Inflammatory macrophage treated with lipopolysaccharide for 1 hour (primary cell): ENCODE results near the gene TSPAN11.
"Not testable (repeated sequence)": the region's sequence is repeated elsewhere in the genome, so short reads cannot be mapped to it uniquely, and the experiment has no call there.

Experiments
- DNase-seq, 2 donors: peaks; one replicate each; pipeline ENCODE4 v3.0.0-alpha.2; 2020 to 2022

TSPAN11 gene

GRCh38 chr12:31005256-31005943, 78.9 kb downstream of the TSPAN11 start:
- DNase-seq, result no peak

- DNase-seq, result peak in 1 of 2 donors; percentile 54
Measured at GRCh38 chr12:31005944-31006361, 79.4 kb downstream of the TSPAN11 start.

GRCh38 chr12:31006416-31007152, 80.0 kb downstream of the TSPAN11 start:
- DNase-seq, result no peak

- DNase-seq, result no peak
Measured at GRCh38 chr12:31007153-31007495, 80.6 kb downstream of the TSPAN11 start.

GRCh38 chr12:31007636-31008175, 81.2 kb downstream of the TSPAN11 start:
- no peak for DNase-seq

- no peak for DNase-seq
Measured at GRCh38 chr12:31008241-31008761, 81.8 kb downstream of the TSPAN11 start.

- DNase-seq, result no peak
Measured at GRCh38 chr12:31008961-31009840, 82.7 kb downstream of the TSPAN11 start.

GRCh38 chr12:31009976-31010375, 83.4 kb downstream of the TSPAN11 start:
- no peak for DNase-seq

- DNase-seq, result no peak
Measured at GRCh38 chr12:31011336-31011735, 84.8 kb downstream of the TSPAN11 start.

- no peak for DNase-seq
Measured at GRCh38 chr12:31011746-31012566, 85.4 kb downstream of the TSPAN11 start.

- not testable (repeated sequence) for DNase-seq
Measured at GRCh38 chr12:31012567-31012891, 86.0 kb downstream of the TSPAN11 start.

- no peak for DNase-seq
Measured at GRCh38 chr12:31015215-31015614, 88.7 kb downstream of the TSPAN11 start.

GRCh38 chr12:31016057-31016456, 89.5 kb downstream of the TSPAN11 start:
- no peak for DNase-seq

GRCh38 chr12:31017535-31017934, 91.0 kb downstream of the TSPAN11 start:
- DNase-seq, result no peak

GRCh38 chr12:31018106-31018789, 91.7 kb downstream of the TSPAN11 start:
- no peak for DNase-seq

- DNase-seq, result no peak
Measured at GRCh38 chr12:31018790-31019505, 92.4 kb downstream of the TSPAN11 start.

GRCh38 chr12:31019561-31019960, 93.0 kb downstream of the TSPAN11 start:
- DNase-seq, result no peak

GRCh38 chr12:31019976-31020375, 93.4 kb downstream of the TSPAN11 start:
- DNase-seq, result no peak

- no peak for DNase-seq
Measured at GRCh38 chr12:31020385-31021166, 94.0 kb downstream of the TSPAN11 start.

GRCh38 chr12:31021181-31021580, 94.6 kb downstream of the TSPAN11 start:
- DNase-seq, result no peak
